GM12878 (cell line): Measurements from ENCODE around the gene NR2F1. TPM values are rescaled to one million over a fixed set of nuclear protein-coding genes. Genes with fewer than 3 reads are reported as not detected.

Source experiments
- ATAC-seq: fragments of 200-7000 bp; cut with Tn5 transposase; 3 replicates; pipeline ENCODE4 v1.9.1; 2020; ENCODE audit warnings: mild to moderate bottlenecking, moderate library complexity
- BruUV-seq: library from RNA; stranded (reverse); fragments of 400-500 nt; replicated peaks from 2 replicates; lab custom pipeline; 2021; lab: Mats Ljungman, UMichigan
- CTCF ChIA-PET: fragments of 300-600 bp; sonication (Branson Sonifier 250); formaldehyde crosslinking; extraction: SDS; loops from one replicate; lab custom pipeline; 2021; ENCODE audit warnings: inconsistent platforms; lab: Yijun Ruan, JAX
- POLR2A ChIA-PET: fragments of 350-600 bp; formaldehyde crosslinking; extraction: SDS; loops from one replicate; lab custom pipeline; 2021; ENCODE audit warnings: inconsistent platforms; lab: Charles Lee
- RAD21 ChIA-PET: fragments of 300-600 bp; sonication (Branson Sonifier 250); formaldehyde crosslinking; loops from one replicate; lab custom pipeline; 2023; ENCODE audit warnings: antibody characterized with exemption; ENCODE audit not compliant: unreplicated experiment; lab: Charles Lee
- SMC1A ChIA-PET: fragments of 300-600 bp; sonication (Branson Sonifier 250); formaldehyde crosslinking; loops from one replicate; lab custom pipeline; 2023; ENCODE audit not compliant: unreplicated experiment, uncharacterized antibody; lab: Charles Lee
- DNase-seq: peaks from one replicate; pipeline ENCODE4 v3.0.0-alpha.2; 2011; ENCODE audit warnings: low read depth, low spot score
- FAIRE-seq: peaks from 3 replicates; lab custom pipeline; 2011; peaks lifted over from hg19 to GRCh38; lab: Jason Lieb, UNC
- H2AFZ ChIP-seq: 2 replicates; pipeline ENCODE4 v1.6.0; 2011; ENCODE audit warnings: low read depth, low read length, control low read depth; ENCODE audit not compliant: control insufficient read depth
- H3K27ac ChIP-seq: 2 replicates; pipeline ENCODE4 v1.5.1; 2011; ENCODE audit warnings: control low read depth; ENCODE audit not compliant: control insufficient read depth, insufficient read depth
- H3K27me3 ChIP-seq, 2 experiments: replicated peaks in 1 of 2; 2 replicates each; pipeline versions ENCODE4 v1.6.0 to v1.6.1; 2011; ENCODE audit warnings: low read length in 1 of 2; ENCODE audit not compliant: control insufficient read depth in 2 of 2, insufficient read depth in 2 of 2
- H3K36me3 ChIP-seq, 2 experiments: 2 replicates each; pipeline ENCODE4 v1.5.1; 2011; ENCODE audit warnings: low read length in 1 of 2; ENCODE audit not compliant: control insufficient read depth in 2 of 2, insufficient read depth in 2 of 2
- H3K4me1 ChIP-seq: 2 replicates; pipeline ENCODE4 v1.6.1; 2011; ENCODE audit warnings: mild to moderate bottlenecking, low read length, moderate library complexity, mixed read lengths; ENCODE audit not compliant: control insufficient read depth, insufficient read depth
- H3K4me2 ChIP-seq: 2 replicates; pipeline ENCODE4 v1.6.0; 2011; ENCODE audit warnings: control low read depth; ENCODE audit not compliant: control insufficient read depth, insufficient read depth
- H3K4me3 ChIP-seq: fragments of 200-600 bp; sonication (generic); 2 replicates; pipeline ENCODE4 v1.5.1; 2016
- H3K79me2 ChIP-seq: 2 replicates; pipeline ENCODE4 v1.6.0; 2011; ENCODE audit warnings: low read length; ENCODE audit not compliant: control insufficient read depth, insufficient read depth
- H3K9ac ChIP-seq: 2 replicates; pipeline ENCODE4 v1.8.0; 2011; ENCODE audit warnings: low read length, control low read depth, mixed read lengths; ENCODE audit not compliant: control insufficient read depth, insufficient read depth
- H3K9me3 ChIP-seq: replicated peaks from 3 replicates; pipeline ENCODE4 v1.5.1; 2011; ENCODE audit warnings: mild to moderate bottlenecking, low read length; ENCODE audit not compliant: control insufficient read depth, insufficient read depth
- H4K20me1 ChIP-seq: 2 replicates; pipeline ENCODE4 v1.6.0; 2011; ENCODE audit not compliant: control insufficient read depth, insufficient read depth
- POU2F2 ChIP-seq: IDR thresholded peaks from 3 replicates; pipeline ENCODE4 v1.6.1; 2011; ENCODE audit warnings: low read depth, mild to moderate bottlenecking, low read length, borderline replicate concordance
- RB1 ChIP-seq: fragments of 450-650 bp; formaldehyde crosslinking; IDR thresholded peaks from 2 replicates; pipeline ENCODE4 v1.6.1; 2017; ENCODE audit warnings: mild to moderate bottlenecking, borderline replicate concordance
- RUNX3 ChIP-seq: IDR thresholded peaks from 2 replicates; pipeline ENCODE4 v1.6.1; 2012; ENCODE audit warnings: low read length, inconsistent platforms
- WGBS: methylation state at CpG from one replicate; pipeline ENCODE4 v1.1.6; 2016; ENCODE audit warnings: low lambda C conversion rate; ENCODE audit not compliant: insufficient replicate concordance, insufficient coverage; ENCODE audit errors: missing lambda C conversion rate; 5-methylcytosine and 5-hydroxymethylcytosine counted together
- in situ Hi-C: fragments of 300-500 bp; cut with MboI; formaldehyde crosslinking; loops from 9 replicates; pipeline ENCODE4 v1.14.3; 2018; ENCODE audit warnings: mixed read lengths
- intact Hi-C: fragments of 100-400 bp; cut with micrococcal nuclease; formaldehyde crosslinking; loops from one replicate; pipeline ENCODE4 v1.14.2; 2022; ENCODE audit not compliant: unreplicated experiment
- polyA plus RNA-seq, 11 experiments: library from polyadenylated mRNA; depleted of rRNA in 4 of 11; unstranded in 6 of 11; stranded (reverse) in 5 of 11; fragments of >200 nt; fragmentation: Nextera tagmentation in 4 of 11; fragmentation: Illumina TruSeq in 1 of 11; extraction: Ambion mirVana in 4 of 11; extraction: Trizol in 1 of 11; gene quantifications; 1 replicate in 1 of 11; 2 replicates in 10 of 11; pipeline versions ENCODE4 v1.2.1 to v1.2.3, GENCODE V29; 2011 to 2016; ENCODE audit warnings: inconsistent platforms in 2 of 11, missing spikeins in 2 of 11, low read depth in 1 of 11
- total RNA-seq, 4 experiments: library from RNA; depleted of rRNA in 3 of 4; stranded (reverse); fragments of >200 nt in 3 of 4; fragmentation: Illumina TruSeq in 1 of 4; extraction: Trizol in 1 of 4; gene quantifications; 2 replicates each; pipeline versions ENCODE4 v1.2.1 to v1.2.3, GENCODE V29; 2013 to 2021
- TF ChIP-seq, protein P1 (sequence below): fragments of 150-350 bp; IDR thresholded peaks from 2 replicates; pipeline ENCODE4 v1.6.1; 2014; ENCODE audit warnings: mild to moderate bottlenecking, low read depth, low read length

NR2F1 gene
- total and polyA plus RNA-seq, 10 of the 15 experiments (the other 5 are each of a cell fraction or from before 2014, with no cell fraction given) = 0.04 to 0.79 (median 0.36) TPM; not detected in 7

DNA sequence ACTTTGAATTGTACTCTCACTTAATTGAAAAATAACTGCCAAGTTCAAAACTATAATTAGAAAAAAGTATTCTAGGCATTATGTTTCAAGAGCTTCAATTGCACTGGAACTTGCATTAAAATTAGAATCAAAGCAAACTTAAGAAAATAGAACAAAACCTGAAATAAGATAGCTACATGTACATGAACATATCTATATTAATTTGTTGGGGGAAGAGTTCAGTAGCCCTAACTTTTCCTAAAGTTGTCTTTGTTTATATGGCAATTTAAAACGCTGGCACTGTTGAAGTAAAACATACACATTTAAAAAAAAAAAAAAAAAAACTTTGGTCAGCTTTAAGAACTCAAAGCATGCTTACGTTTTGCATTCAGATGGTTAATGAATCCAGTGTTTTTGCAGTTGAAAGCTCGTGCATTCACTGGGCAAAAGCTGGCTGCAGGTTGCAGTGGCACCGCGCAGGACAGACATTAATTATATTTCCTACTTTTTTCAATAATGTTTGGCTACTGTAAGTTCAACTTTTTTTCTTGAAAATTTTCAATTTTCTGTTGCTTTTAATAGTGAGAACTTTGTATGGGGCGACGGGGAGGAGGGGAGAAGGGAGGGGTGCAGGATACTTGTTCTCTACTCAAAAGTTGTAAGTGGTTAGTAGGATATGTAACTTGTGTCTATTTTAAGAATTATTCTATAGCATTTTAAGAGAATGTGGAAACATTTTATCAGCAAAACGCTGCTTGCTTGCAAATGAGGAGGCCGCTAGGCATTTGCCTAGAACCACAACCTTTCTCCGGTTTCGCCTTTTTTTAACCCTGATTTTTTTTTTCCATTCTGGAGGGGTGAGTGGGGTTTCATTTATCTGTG lies 3.9 kb downstream of the NR2F1 start:
- ChIA-PET RAD21 (interaction anchor here (0.7 to 1.3 kb wide), 3 partner anchors 20 to 329 kb away, joined by 4 to 6 read pairs (median 4); no protein-coding TSS in a partner anchor), SMC1A (interaction anchor here (0.5 to 2.1 kb wide), 10 partner anchors 9 to 679 kb away, joined by 3 to 12 read pairs (median 4); no protein-coding TSS in a partner anchor), POLR2A (interaction anchor here (0.7 to 1.3 kb wide), 2 partner anchors 8 to 69 kb away, joined by 3 read pairs; no protein-coding TSS in a partner anchor), CTCF (interaction anchor here (0.6 to 2.5 kb wide), 7 partner anchors 8 to 886 kb away, joined by 3 to 16 read pairs (median 3); no protein-coding TSS in a partner anchor)
- Histone ChIP-seq H2AFZ (no peak overlapping the region), H4K20me1 (no peaks in the 10 kb centered on the region), H3K79me2 (no peaks in the 10 kb centered on the region), H3K27ac (no peak overlapping the region), H3K36me3 (no peaks in the 10 kb centered on the region), H3K27me3 (peaks cover 10 to 25% of the 10 kb centered on the region in 2 experiments), H3K4me2 (no peak overlapping the region), H3K4me1 (peaks cover 4% of the 10 kb centered on the region; the same call in 1 of the 2 replicates), H3K9me3 (no peaks in the 10 kb centered on the region; the same call in 2 of the 3 replicates), H3K4me3 (no peak overlapping the region), H3K9ac (no peak overlapping the region)
- in situ Hi-C loops (loop anchor here (25.0 kb wide), 1 partner anchor 1100 kb away; no protein-coding TSS in a partner anchor), intact Hi-C loops (no loop called here)
- FAIRE-seq (no peak), ATAC-seq (no peak), DNase-seq (no peak)
- TF ChIP-seq, protein P1, sequence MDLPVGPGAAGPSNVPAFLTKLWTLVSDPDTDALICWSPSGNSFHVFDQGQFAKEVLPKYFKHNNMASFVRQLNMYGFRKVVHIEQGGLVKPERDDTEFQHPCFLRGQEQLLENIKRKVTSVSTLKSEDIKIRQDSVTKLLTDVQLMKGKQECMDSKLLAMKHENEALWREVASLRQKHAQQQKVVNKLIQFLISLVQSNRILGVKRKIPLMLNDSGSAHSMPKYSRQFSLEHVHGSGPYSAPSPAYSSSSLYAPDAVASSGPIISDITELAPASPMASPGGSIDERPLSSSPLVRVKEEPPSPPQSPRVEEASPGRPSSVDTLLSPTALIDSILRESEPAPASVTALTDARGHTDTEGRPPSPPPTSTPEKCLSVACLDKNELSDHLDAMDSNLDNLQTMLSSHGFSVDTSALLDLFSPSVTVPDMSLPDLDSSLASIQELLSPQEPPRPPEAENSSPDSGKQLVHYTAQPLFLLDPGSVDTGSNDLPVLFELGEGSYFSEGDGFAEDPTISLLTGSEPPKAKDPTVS = no peak
- no peak for TF ChIP-seq POU2F2
- TF ChIP-seq RB1 = no peak
- peak; percentile 34; the same call in 1 of the 2 replicates for TF ChIP-seq RUNX3
- WGBS = 34% methylated on average over 11 of the region's 11 CpGs
- BruUV-seq = no TSS peak
